ENCODE measurements around the gene TTYH1. TPM values are rescaled to one million over a fixed set of nuclear protein-coding genes. Genes with fewer than 3 reads are reported as not detected.
A peak's percentile ranks its signal among the peaks of the same experiment; 100 is the strongest.

The TTYH1 gene
- total RNA-seq, 1 donor from 2014 or later = 207 TPM

GRCh38 chr19:54403054-54403453 is 12.2 kb upstream of the TTYH1 start:
- peaks cover under 1% of the 10 kb centered on the region for H3K9me3 Mint-ChIP-seq
- H3K36me3 Mint-ChIP-seq (ENCODE audit: low read depth) = peaks cover 4% of the 10 kb centered on the region
- DNase-seq (ENCODE audit: low read depth, low spot score) = no peak
- no peak overlapping the region for H3K4me3 Mint-ChIP-seq
- peaks cover 10% of the 10 kb centered on the region for H3K4me1 Mint-ChIP-seq
- H3K27ac Mint-ChIP-seq (ENCODE audit: unreplicated experiment) = no peak overlapping the region
- H3K27me3 Mint-ChIP-seq (ENCODE audit: low read depth) = no peaks in the 10 kb centered on the region
- TF ChIP-seq CTCF (conservative IDR thresholded peaks at IDR 0.05) = no peak

- H3K9me3 Mint-ChIP-seq = peaks cover 3% of the 10 kb centered on the region
- no peak for DNase-seq (ENCODE audit: low read depth, low spot score)
- peaks cover 4% of the 10 kb centered on the region for H3K36me3 Mint-ChIP-seq (ENCODE audit: low read depth)
- H3K27ac Mint-ChIP-seq (ENCODE audit: unreplicated experiment) = no peak overlapping the region
- no peak for TF ChIP-seq CTCF (conservative IDR thresholded peaks at IDR 0.05)
- H3K27me3 Mint-ChIP-seq (ENCODE audit: low read depth) = no peaks in the 10 kb centered on the region
- peaks cover 12% of the 10 kb centered on the region for H3K4me1 Mint-ChIP-seq
- H3K4me3 Mint-ChIP-seq = no peak overlapping the region
These were observed 9.6 kb upstream of the TTYH1 start for GRCh38 chr19:54405628-54406027.

GRCh38 chr19:54407780-54408179 is 7.5 kb upstream of the TTYH1 start:
- peaks cover 3% of the 10 kb centered on the region for H3K9me3 Mint-ChIP-seq
- H3K36me3 Mint-ChIP-seq (ENCODE audit: low read depth) = peaks cover 4% of the 10 kb centered on the region
- no peak for DNase-seq (ENCODE audit: low read depth, low spot score)
- H3K27ac Mint-ChIP-seq (ENCODE audit: unreplicated experiment) = no peak overlapping the region
- H3K4me3 Mint-ChIP-seq = no peak overlapping the region
- H3K4me1 Mint-ChIP-seq = peaks cover 17% of the 10 kb centered on the region
- TF ChIP-seq CTCF (conservative IDR thresholded peaks at IDR 0.05) = no peak
- H3K27me3 Mint-ChIP-seq (ENCODE audit: low read depth) = no peaks in the 10 kb centered on the region

GRCh38 chr19:54408456-54409026 is 6.7 kb upstream of the TTYH1 start:
- DNase-seq (ENCODE audit: low read depth, low spot score) = no peak
- H3K27ac Mint-ChIP-seq (ENCODE audit: unreplicated experiment) = no peak overlapping the region
- peaks cover 16% of the 10 kb centered on the region for H3K4me1 Mint-ChIP-seq
- no peak for TF ChIP-seq CTCF (conservative IDR thresholded peaks at IDR 0.05)
- H3K9me3 Mint-ChIP-seq = peaks cover 10% of the 10 kb centered on the region
- H3K27me3 Mint-ChIP-seq (ENCODE audit: low read depth) = no peaks in the 10 kb centered on the region
- peaks cover 4% of the 10 kb centered on the region for H3K36me3 Mint-ChIP-seq (ENCODE audit: low read depth)
- no peak overlapping the region for H3K4me3 Mint-ChIP-seq

GRCh38 chr19:54411033-54411432 is 4.2 kb upstream of the TTYH1 start:
- H3K27me3 Mint-ChIP-seq (ENCODE audit: low read depth) = no peaks in the 10 kb centered on the region
- no peak overlapping the region for H3K27ac Mint-ChIP-seq (ENCODE audit: unreplicated experiment)
- H3K4me3 Mint-ChIP-seq = peak overlapping the region; percentile 24
- no peak for TF ChIP-seq CTCF (conservative IDR thresholded peaks at IDR 0.05)
- peaks cover 27% of the 10 kb centered on the region for H3K4me1 Mint-ChIP-seq
- no peak for DNase-seq (ENCODE audit: low read depth, low spot score)
- H3K9me3 Mint-ChIP-seq = peaks cover 15% of the 10 kb centered on the region
- H3K36me3 Mint-ChIP-seq (ENCODE audit: low read depth) = peaks cover 4% of the 10 kb centered on the region

All from neural crest cell (in vitro differentiated cells).